KOPT-K1 (cell line): ENCODE results near the gene COL4A1.

Experiments
- H3K27ac ChIP-seq: fragments of 200-600 bp; sonication (generic); 2 replicates; pipeline ENCODE4 v1.5.1; 2016; ENCODE audit warnings: antibody characterized with exemption, mild to moderate bottlenecking, low read depth, low read length; ENCODE audit not compliant: poor library complexity, severe bottlenecking
- H3K36me3 ChIP-seq: fragments of 200-600 bp; sonication (generic); 2 replicates; pipeline ENCODE4 v1.5.1; 2017; ENCODE audit warnings: antibody characterized with exemption, mild to moderate bottlenecking, low read length, moderate library complexity; ENCODE audit not compliant: insufficient read depth
- H3K9me3 ChIP-seq: fragments of 200-600 bp; sonication (generic); 2 replicates; pipeline ENCODE4 v1.5.1; 2017; ENCODE audit warnings: antibody characterized with exemption, low read length, mild to moderate bottlenecking; ENCODE audit not compliant: insufficient read depth, poor library complexity, severe bottlenecking

Gene COL4A1

GRCh38 chr13:110234532-110234931 lies 72.4 kb downstream of the COL4A1 start:
- H3K36me3 ChIP-seq, result no peaks in the 10 kb centered on the region
- no peaks in the 10 kb centered on the region for H3K9me3 ChIP-seq
- H3K27ac ChIP-seq, result no peak overlapping the region

DNA sequence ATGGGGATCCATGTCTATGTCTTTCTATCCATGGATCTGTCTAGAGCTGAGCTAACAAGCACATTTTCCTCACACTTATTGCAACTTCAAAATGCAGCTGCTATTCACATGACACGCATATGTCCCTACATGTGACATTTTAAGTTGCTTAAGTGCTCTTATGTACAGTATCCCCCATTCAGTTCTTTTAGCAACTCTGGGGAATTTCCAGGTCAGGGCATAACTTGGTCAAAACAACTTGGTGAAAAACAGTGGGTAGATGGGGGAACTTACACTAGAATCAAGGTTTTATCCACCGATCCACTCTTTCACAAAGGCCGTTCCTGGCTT lies 73.0 kb downstream of the COL4A1 start:
- no peak overlapping the region for H3K27ac ChIP-seq
- H3K36me3 ChIP-seq, result no peaks in the 10 kb centered on the region
- H3K9me3 ChIP-seq, result no peaks in the 10 kb centered on the region

- H3K27ac ChIP-seq, result no peak overlapping the region
- no peaks in the 10 kb centered on the region for H3K9me3 ChIP-seq
- H3K36me3 ChIP-seq, result no peaks in the 10 kb centered on the region
Measured at GRCh38 chr13:110233181-110233950, 73.6 kb downstream of the COL4A1 start.

DNA sequence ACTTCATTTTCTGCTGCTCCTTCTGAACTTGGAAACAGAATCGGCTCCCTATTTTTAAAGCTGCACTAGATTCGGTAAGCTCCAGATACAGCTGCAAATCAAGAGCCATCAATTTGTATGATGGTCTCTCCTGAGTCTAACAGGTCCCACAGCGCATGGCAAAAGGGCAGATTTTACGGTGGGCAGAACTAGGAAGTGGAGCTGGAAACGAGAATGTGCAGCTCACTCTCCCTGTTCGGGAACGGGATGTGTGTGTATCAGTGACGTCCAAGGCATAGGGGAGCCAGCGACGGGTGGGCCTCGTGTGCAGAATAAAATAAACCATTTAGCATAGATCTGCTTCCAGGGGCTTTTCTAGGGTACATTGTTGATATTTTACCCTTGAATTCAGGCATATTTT lies 74.2 kb downstream of the COL4A1 start:
- H3K27ac ChIP-seq, result no peak overlapping the region
- H3K9me3 ChIP-seq, result no peaks in the 10 kb centered on the region
- H3K36me3 ChIP-seq, result no peaks in the 10 kb centered on the region

GRCh38 chr13:110232142-110232541 lies 74.8 kb downstream of the COL4A1 start:
- Histone ChIP-seq H3K9me3 (no peaks in the 10 kb centered on the region), H3K27ac (no peak overlapping the region)

GRCh38 chr13:110231348-110232047 lies 75.5 kb downstream of the COL4A1 start:
- no peaks in the 10 kb centered on the region for H3K36me3 ChIP-seq
- H3K9me3 ChIP-seq, result no peaks in the 10 kb centered on the region
- H3K27ac ChIP-seq, result no peak overlapping the region

More at GRCh38 chr13:110232142-110232541, 74.8 kb downstream of the COL4A1 start:
- no peaks in the 10 kb centered on the region for H3K36me3 ChIP-seq

- no peaks in the 10 kb centered on the region for H3K36me3 ChIP-seq
- H3K9me3 ChIP-seq, result no peaks in the 10 kb centered on the region
- no peak overlapping the region for H3K27ac ChIP-seq
Measured at GRCh38 chr13:110230661-110231347, 76.2 kb downstream of the COL4A1 start.

DNA sequence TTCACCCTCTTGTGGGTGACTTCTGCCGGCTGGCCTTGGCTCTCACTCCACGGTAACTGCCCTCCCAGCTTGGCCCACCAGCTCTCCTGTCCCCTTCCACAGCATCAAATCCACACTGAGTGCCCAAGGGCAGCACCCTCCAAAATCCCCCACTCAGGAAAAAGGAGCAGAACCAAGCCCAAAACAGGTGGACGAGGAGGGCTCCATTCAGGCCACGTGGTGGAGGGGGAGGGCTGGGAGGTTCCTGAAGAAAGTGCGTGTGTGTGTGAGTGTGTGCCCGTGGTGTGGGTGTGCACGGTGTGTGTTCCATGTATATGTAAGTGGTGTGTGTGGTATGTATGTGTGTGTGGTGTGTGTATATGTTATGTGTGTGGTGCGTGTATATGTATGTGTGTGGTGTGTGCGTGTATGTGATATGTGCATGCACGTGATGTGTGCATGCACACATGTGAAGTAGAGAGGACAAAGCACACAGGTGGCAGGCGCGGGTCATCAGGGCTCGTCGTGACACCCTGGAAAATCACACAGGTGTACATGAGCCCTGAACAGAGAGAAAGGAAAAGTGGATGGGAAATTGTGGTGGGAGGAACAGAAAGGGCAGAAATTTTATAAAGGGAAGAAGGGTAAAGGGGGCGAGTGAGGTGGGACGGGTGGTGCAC lies 76.9 kb downstream of the COL4A1 start:
- no peaks in the 10 kb centered on the region for H3K9me3 ChIP-seq
- no peaks in the 10 kb centered on the region for H3K36me3 ChIP-seq
- H3K27ac ChIP-seq, result no peak overlapping the region

- Histone ChIP-seq H3K9me3 (no peaks in the 10 kb centered on the region), H3K36me3 (no peaks in the 10 kb centered on the region), H3K27ac (no peak overlapping the region)
Measured at GRCh38 chr13:110228936-110229904, 77.7 kb downstream of the COL4A1 start.

DNA sequence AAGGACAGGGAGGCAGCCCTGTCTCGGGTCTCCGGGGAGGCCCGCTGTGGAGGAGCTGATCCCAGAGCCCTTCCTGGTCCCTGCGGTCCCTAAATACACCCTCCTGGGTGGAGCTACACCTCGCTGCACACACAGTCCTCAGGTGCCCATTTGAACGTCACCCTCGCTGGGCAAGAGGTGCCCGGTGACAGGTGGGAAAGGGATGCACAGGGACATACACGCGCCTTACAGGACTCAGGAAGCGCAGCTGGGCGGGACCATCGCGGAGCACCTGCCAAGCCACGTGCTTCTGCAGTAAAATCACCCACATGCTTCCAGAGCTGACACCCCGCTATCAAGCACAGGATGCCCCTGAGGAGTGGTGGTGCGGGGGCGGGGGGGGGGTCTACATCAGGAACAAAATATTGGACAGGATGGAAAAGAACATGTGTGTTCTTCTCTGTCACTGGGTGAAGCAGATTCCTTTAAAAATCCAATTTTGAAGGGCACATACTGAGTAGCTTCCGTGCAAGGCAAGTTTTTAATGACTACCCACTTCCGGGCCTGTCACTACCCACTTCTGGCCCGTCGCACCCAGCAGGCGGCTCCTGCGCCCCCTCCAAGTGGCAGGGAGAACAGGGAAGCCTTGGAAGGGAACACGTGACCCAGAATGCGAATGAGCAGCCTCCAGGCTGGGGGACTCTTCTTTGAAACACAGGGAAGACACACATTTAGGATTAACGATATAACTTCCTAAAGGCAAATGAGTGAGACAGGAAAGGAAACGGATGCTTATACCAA lies 78.9 kb downstream of the COL4A1 start:
- Histone ChIP-seq H3K36me3 (no peaks in the 10 kb centered on the region), H3K9me3 (no peaks in the 10 kb centered on the region), H3K27ac (no peak overlapping the region)

- no peak overlapping the region for H3K27ac ChIP-seq
- H3K9me3 ChIP-seq, result no peaks in the 10 kb centered on the region
- H3K36me3 ChIP-seq, result no peaks in the 10 kb centered on the region
Measured at GRCh38 chr13:110227416-110227815, 79.5 kb downstream of the COL4A1 start.

DNA sequence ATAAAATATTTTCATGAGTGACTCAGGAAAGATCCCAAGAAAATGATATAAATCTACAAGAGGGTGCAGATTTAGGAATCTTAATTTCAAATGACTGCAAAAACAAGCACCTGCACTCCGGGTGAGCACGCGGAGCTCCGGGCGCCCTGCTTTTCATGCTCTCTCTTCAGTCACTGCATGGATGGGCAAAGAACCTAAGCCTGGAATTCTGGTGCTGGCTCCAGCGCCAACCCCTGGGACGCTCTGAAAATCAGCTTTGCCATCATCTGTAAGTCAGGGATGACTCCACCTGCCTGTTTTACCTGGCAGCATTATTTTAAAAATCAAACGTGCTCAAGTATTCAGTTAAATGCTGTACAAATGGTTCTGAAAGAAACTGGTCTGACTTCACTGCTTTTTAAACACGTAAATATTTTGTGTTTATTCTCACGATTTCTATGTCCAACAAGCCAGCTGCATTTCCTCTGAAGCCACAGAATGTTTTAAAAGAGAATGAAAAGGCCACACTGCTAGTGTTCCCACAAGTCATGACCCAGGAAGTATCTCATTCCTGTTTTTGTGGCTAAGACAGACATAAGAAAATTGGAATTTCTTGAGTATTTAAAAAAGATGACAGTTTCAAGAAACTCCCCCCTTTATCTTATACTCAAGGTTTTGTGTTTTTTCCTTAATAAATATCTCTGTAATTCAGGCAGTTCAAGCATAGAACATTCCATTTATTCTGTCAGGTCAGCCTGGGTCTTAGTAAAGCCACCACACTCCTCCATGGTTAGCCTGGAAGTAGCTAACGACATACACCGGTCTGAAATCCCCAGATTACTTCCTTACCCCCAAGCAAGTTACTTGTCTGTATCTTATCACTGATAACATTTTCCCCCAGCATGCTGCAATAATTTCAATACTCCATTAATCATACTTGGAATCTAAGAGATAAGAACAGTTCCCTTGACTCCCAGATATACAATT lies 81.1 kb downstream of the COL4A1 start:
- Histone ChIP-seq H3K27ac (no peak overlapping the region), H3K36me3 (no peaks in the 10 kb centered on the region), H3K9me3 (no peaks in the 10 kb centered on the region)

DNA sequence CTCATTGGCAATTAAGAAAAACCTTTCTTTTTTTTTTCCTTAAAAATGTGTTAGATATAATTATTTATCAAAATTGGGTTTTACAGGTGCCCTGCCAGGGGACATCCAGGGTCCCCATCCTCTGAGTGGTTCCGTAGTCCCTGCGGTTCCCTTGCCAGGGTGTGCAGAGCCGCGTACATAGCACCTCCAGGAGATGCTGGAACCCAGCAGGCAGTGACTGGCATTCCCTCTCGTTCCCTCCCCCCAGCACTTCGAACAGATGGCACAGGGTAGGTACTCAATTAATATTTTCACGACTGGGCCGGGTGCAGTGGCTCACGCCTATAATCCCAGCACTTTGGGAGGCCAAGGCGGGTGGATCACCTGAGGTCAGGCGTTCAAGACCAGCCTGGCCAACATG lies 82.0 kb downstream of the COL4A1 start:
- no peak overlapping the region for H3K27ac ChIP-seq
- H3K36me3 ChIP-seq, result no peaks in the 10 kb centered on the region
- H3K9me3 ChIP-seq, result no peaks in the 10 kb centered on the region
